ENCODE measurements around the gene SRRM3.
"Not testable (repeated sequence)": the region's sequence is repeated elsewhere in the genome, so short reads cannot be mapped to it uniquely, and the experiment has no call there.

The SRRM3 gene

GRCh38 chr7:76333511-76334101 is 131.9 kb downstream of the SRRM3 start:
- no peak for TF ChIP-seq CTCF (IDR thresholded peaks at IDR 0.05; ENCODE audit: low read depth, low read length)
- H3K9me3 ChIP-seq, result no peaks in the 10 kb centered on the region
- no peaks in the 10 kb centered on the region; the same call in none of the 2 replicates for H3K4me1 ChIP-seq
- H3K4me3 ChIP-seq (ENCODE audit: low read depth, low read length), result no peak overlapping the region
- H3K36me3 ChIP-seq, result peaks cover 68% of the 10 kb centered on the region
- DNase-seq, result no peak
- no peaks in the 10 kb centered on the region for H3K27me3 ChIP-seq

GRCh38 chr7:76334320-76334967 is 132.7 kb downstream of the SRRM3 start:
- no peak for TF ChIP-seq CTCF (IDR thresholded peaks at IDR 0.05; ENCODE audit: low read depth, low read length)
- Histone ChIP-seq H3K36me3 (peaks cover 69% of the 10 kb centered on the region), H3K4me1 (no peaks in the 10 kb centered on the region; the same call in none of the 2 replicates), H3K9me3 (no peaks in the 10 kb centered on the region), H3K27me3 (no peaks in the 10 kb centered on the region), H3K4me3 (ENCODE audit: low read depth, low read length) (no peak overlapping the region)
- DNase-seq, result no peak

- H3K36me3 ChIP-seq, result peaks cover 69% of the 10 kb centered on the region
- not testable (repeated sequence) for H3K4me1 ChIP-seq; H3K9me3 ChIP-seq; H3K4me3 ChIP-seq (ENCODE audit: low read depth, low read length); H3K27me3 ChIP-seq; DNase-seq
Measured at GRCh38 chr7:76335417-76335816, 133.7 kb downstream of the SRRM3 start.

GRCh38 chr7:76336094-76336493 is 134.4 kb downstream of the SRRM3 start:
- Histone ChIP-seq H3K9me3 (no peaks in the 10 kb centered on the region), H3K4me1 (no peaks in the 10 kb centered on the region; the same call in none of the 2 replicates), H3K27me3 (no peaks in the 10 kb centered on the region), H3K4me3 (ENCODE audit: low read depth, low read length) (no peak overlapping the region), H3K36me3 (peaks cover 71% of the 10 kb centered on the region)
- DNase-seq, result no peak
- no peak for TF ChIP-seq CTCF (IDR thresholded peaks at IDR 0.05; ENCODE audit: low read depth, low read length)
